H1 (cell line): Measurements from ENCODE around the gene POLR1H. TPM values are rescaled to one million over a fixed set of nuclear protein-coding genes. Genes with fewer than 3 reads are reported as not detected.

Source experiments
- CTCF ChIA-PET: fragments of 300-600 bp; sonication (Branson Sonifier 250); formaldehyde crosslinking; loops from one replicate; lab custom pipeline; 2021; ENCODE audit not compliant: partially characterized antibody; lab: Charles Lee
- POLR2A ChIA-PET: fragments of 300-600 bp; sonication (Branson Sonifier 250); formaldehyde crosslinking; loops from one replicate; lab custom pipeline; 2021; ENCODE audit warnings: inconsistent platforms; ENCODE audit not compliant: partially characterized antibody; lab: Charles Lee
- DNase-seq, 2 experiments: peaks; one replicate each; pipeline versions ENCODE4 v3.0.0 to v3.0.0-alpha.2; 2010 to 2022; ENCODE audit warnings: low spot score in 2 of 2, low read depth in 1 of 2, mixed read lengths in 1 of 2
- FAIRE-seq: peaks from 2 replicates; lab custom pipeline; 2011; peaks lifted over from hg19 to GRCh38; lab: Jason Lieb, UNC
- H2AFZ ChIP-seq: 2 replicates; pipeline ENCODE4 v1.8.1; 2012; ENCODE audit warnings: low read length, inconsistent platforms
- H2AK5ac ChIP-seq: 2 replicates; pipeline ENCODE4 v1.6.1; 2013; ENCODE audit warnings: low read depth, low read length
- H2BK120ac ChIP-seq: replicated peaks from 2 replicates; pipeline ENCODE3; 2013; ENCODE audit warnings: low read depth, low read length, inconsistent platforms
- H2BK12ac ChIP-seq: 2 replicates; pipeline ENCODE4 v1.6.1; 2013; ENCODE audit warnings: low read depth, low read length
- H2BK15ac ChIP-seq: 2 replicates; pipeline ENCODE4 v1.6.1; 2013; ENCODE audit warnings: low read length
- H2BK20ac ChIP-seq: 2 replicates; pipeline ENCODE4 v1.6.1; 2013; ENCODE audit warnings: low read length
- H2BK5ac ChIP-seq: 2 replicates; pipeline ENCODE4 v1.6.1; 2013; ENCODE audit warnings: low read depth, low read length
- H3K14ac ChIP-seq: 2 replicates; pipeline ENCODE4 v1.6.1; 2013; ENCODE audit warnings: inconsistent platforms; ENCODE audit not compliant: insufficient read length
- H3K18ac ChIP-seq: 2 replicates; pipeline ENCODE4 v1.6.1; 2013; ENCODE audit warnings: low read length; ENCODE audit errors: extremely low read depth
- H3K23ac ChIP-seq: 2 replicates; pipeline ENCODE4 v1.6.1; 2013; ENCODE audit warnings: inconsistent platforms; ENCODE audit not compliant: insufficient read length
- H3K23me2 ChIP-seq: 2 replicates; pipeline ENCODE4 v1.6.1; 2013; ENCODE audit warnings: low read depth, low read length
- H3K27ac ChIP-seq: 2 replicates; pipeline ENCODE4 v1.6.1; 2011; ENCODE audit warnings: low read depth, low read length, inconsistent platforms
- H3K27me3 ChIP-seq, 4 experiments: replicated peaks in 1 of 4; 1 replicate in 1 of 4; 2 replicates in 3 of 4; pipeline versions ENCODE4 v1.6.1 to v1.8.1; 2011 to 2013; ENCODE audit warnings: low read length in 3 of 4, mild to moderate bottlenecking in 3 of 4, inconsistent platforms in 2 of 4, mixed read lengths in 2 of 4, moderate library complexity in 1 of 4; ENCODE audit not compliant: control insufficient read depth in 3 of 4, insufficient read depth in 3 of 4; ENCODE audit errors: extremely low read depth in 1 of 4
- H3K36me3 ChIP-seq, 4 experiments: 2 replicates each; pipeline versions ENCODE4 v1.6.1 to v1.8.1; 2011 to 2013; ENCODE audit warnings: mild to moderate bottlenecking in 4 of 4, low read length in 3 of 4, moderate library complexity in 2 of 4, control low read depth in 1 of 4, inconsistent platforms in 1 of 4; ENCODE audit not compliant: insufficient read depth in 4 of 4, control insufficient read depth in 2 of 4
- H3K4ac ChIP-seq: replicated peaks from 2 replicates; pipeline ENCODE3; 2013; ENCODE audit warnings: low read length, low read depth, mixed read lengths, inconsistent platforms; ENCODE audit not compliant: insufficient read length
- H3K4me1 ChIP-seq, 4 experiments: replicated peaks in 1 of 4; 1 replicate in 1 of 4; 2 replicates in 3 of 4; pipeline versions ENCODE4 v1.6.1 to v1.8.1; 2011 to 2013; ENCODE audit warnings: low read length in 3 of 4, inconsistent platforms in 2 of 4, mixed read lengths in 1 of 4; ENCODE audit not compliant: insufficient read depth in 4 of 4, control insufficient read depth in 3 of 4
- H3K4me2 ChIP-seq, 2 experiments: 2 replicates each; pipeline versions ENCODE4 v1.6.1 to v1.8.1; 2011 to 2013; ENCODE audit warnings: low read depth in 2 of 2, low read length in 2 of 2, control low read depth in 1 of 2, inconsistent platforms in 1 of 2, mild to moderate bottlenecking in 1 of 2; ENCODE audit not compliant: insufficient read depth in 1 of 2
- H3K4me3 ChIP-seq, 4 experiments: fragments of 200-600, 300-600 bp in 1 of 4; sonication (generic), shearing (Covaris generic), sonication (Bioruptor Twin) in 1 of 4; 2 replicates each; pipeline versions ENCODE4 v1.5.1 to v1.8.1; 2011 to 2016; ENCODE audit warnings: low read length in 4 of 4, low read depth in 3 of 4, control low read depth in 2 of 4, inconsistent platforms in 2 of 4, mild to moderate bottlenecking in 2 of 4, mixed read lengths in 1 of 4, moderate library complexity in 1 of 4; ENCODE audit not compliant: insufficient read depth in 2 of 4; ENCODE audit errors: extremely low read depth in 1 of 4
- H3K56ac ChIP-seq: replicated peaks from 2 replicates; pipeline ENCODE3; 2013; ENCODE audit warnings: low read depth, mild to moderate bottlenecking, mixed read lengths, low read length, inconsistent platforms; ENCODE audit not compliant: insufficient read length
- H3K79me1 ChIP-seq: 2 replicates; pipeline ENCODE4 v1.6.1; 2013; ENCODE audit warnings: low read depth, low read length, control low read depth
- H3K79me2 ChIP-seq, 2 experiments: 2 replicates each; pipeline versions ENCODE4 v1.6.1 to v1.8.1; 2012 to 2013; ENCODE audit warnings: low read length in 2 of 2, mild to moderate bottlenecking in 2 of 2, inconsistent platforms in 1 of 2; ENCODE audit not compliant: insufficient read depth in 2 of 2, control insufficient read depth in 1 of 2
- H3K9ac ChIP-seq, 4 experiments: replicated peaks in 1 of 4; 1 replicate in 1 of 4; 2 replicates in 3 of 4; pipeline versions ENCODE4 v1.6.1 to v1.8.1; 2011 to 2013; ENCODE audit warnings: low read depth in 3 of 4, low read length in 3 of 4, control low read depth in 2 of 4, mild to moderate bottlenecking in 2 of 4, moderate library complexity in 2 of 4, inconsistent platforms in 1 of 4; ENCODE audit errors: extremely low read depth in 1 of 4
- H3K9me3 ChIP-seq, 2 experiments: 2 replicates each; pipeline versions ENCODE4 v1.6.1 to v1.8.1; 2012 to 2013; ENCODE audit warnings: mild to moderate bottlenecking in 2 of 2, moderate library complexity in 2 of 2, control low read depth in 1 of 2, inconsistent platforms in 1 of 2, low read depth in 1 of 2, low read length in 1 of 2, mixed read lengths in 1 of 2; ENCODE audit not compliant: insufficient read depth in 2 of 2
- H4K20me1 ChIP-seq, 2 experiments: replicated peaks in 1 of 2; 2 replicates each; pipeline versions ENCODE3 to v1.8.1; 2011 to 2013; ENCODE audit warnings: inconsistent platforms in 2 of 2, low read length in 2 of 2, mild to moderate bottlenecking in 1 of 2; ENCODE audit not compliant: insufficient read depth in 2 of 2, control insufficient read depth in 1 of 2
- H4K5ac ChIP-seq: 2 replicates; pipeline ENCODE4 v1.6.1; 2013; ENCODE audit warnings: low read length, low read depth, mixed read lengths, inconsistent platforms; ENCODE audit not compliant: insufficient read length
- H4K8ac ChIP-seq: 2 replicates; pipeline ENCODE4 v1.8.0; 2013; ENCODE audit warnings: mild to moderate bottlenecking, moderate library complexity, low read length, inconsistent platforms; ENCODE audit not compliant: insufficient read depth; ENCODE audit errors: extremely low read depth
- H4K91ac ChIP-seq: replicated peaks from 2 replicates; pipeline ENCODE3; 2013; ENCODE audit warnings: low read length, mixed read lengths, inconsistent platforms; ENCODE audit not compliant: insufficient read length
- KDM4A ChIP-seq: IDR thresholded peaks from one replicate; pipeline ENCODE4 v1.7.1; 2012; ENCODE audit warnings: low read depth, mild to moderate bottlenecking, moderate library complexity, low read length, inconsistent platforms; ENCODE audit not compliant: severe bottlenecking
- PHF8 ChIP-seq: fragments of 200-600 bp; sonication (generic); conservative IDR thresholded peaks from 2 replicates; pipeline ENCODE4 v1.7.1; 2012; ENCODE audit warnings: low read depth, mild to moderate bottlenecking, inconsistent platforms, low read length, moderate library complexity
- RAD21 ChIP-seq, 2 experiments: IDR thresholded peaks in 1 of 2; conservative IDR thresholded peaks in 1 of 2; 2 replicates each; pipeline ENCODE4 v1.6.1; 2011; ENCODE audit warnings: low read depth in 2 of 2, low read length in 2 of 2, improper control_type of control experiment in 1 of 2, inconsistent platforms in 1 of 2, mild to moderate bottlenecking in 1 of 2, moderate library complexity in 1 of 2
- WGBS, 2 experiments: shearing (Covaris generic) in 1 of 2; methylation state at CpG; one replicate each; pipeline versions ENCODE4 v1.1.6 to v1.1.7; 2013 to 2015; ENCODE audit warnings: low lambda C conversion rate in 2 of 2, mixed read lengths in 2 of 2, inconsistent platforms in 1 of 2, low coverage in 1 of 2, missing lambda C conversion rate in 1 of 2; ENCODE audit not compliant: insufficient replicate concordance in 2 of 2, insufficient coverage in 1 of 2, insufficient read length in 1 of 2; ENCODE audit errors: extremely low coverage in 1 of 2, missing lambda C conversion rate in 1 of 2; 5-methylcytosine and 5-hydroxymethylcytosine counted together
- polyA plus RNA-seq, 7 experiments: library from polyadenylated mRNA; depleted of rRNA in 3 of 7; stranded (reverse) in 5 of 7; unstranded in 2 of 7; fragments of >200 nt in 5 of 7; fragments of 200-250 nt in 2 of 7; gene quantifications; 1 replicate in 5 of 7; 2 replicates in 1 of 7; 4 replicates in 1 of 7; pipeline versions ENCODE4 v1.2.1 to v1.2.3, GENCODE V29; 2011 to 2013; ENCODE audit warnings: missing spikeins in 2 of 7, mixed read lengths in 2 of 7
- total RNA-seq: library from RNA; stranded (reverse); fragmentation: NEBNext Ultra II Directional; extraction: Animal tissue kit (Norgen Biotek cat#: 25700); gene quantifications from 2 replicates; pipeline ENCODE4 v1.2.1, GENCODE V29; 2021
- TF ChIP-seq, protein P1 (sequence below), 3 experiments: IDR thresholded peaks; 1 replicate in 2 of 3; 2 replicates in 1 of 3; pipeline versions ENCODE4 v1.5.1 to v1.6.1; 2011; ENCODE audit warnings: low read length in 3 of 3, mild to moderate bottlenecking in 3 of 3, inconsistent platforms in 2 of 3, low read depth in 1 of 3, moderate library complexity in 1 of 3; ENCODE audit not compliant: insufficient read depth in 1 of 3; ENCODE audit errors: control extremely low read depth in 1 of 3

POLR1H gene
- total and polyA plus RNA-seq, 2 of the 8 experiments (the other 6 are each of a cell fraction or from before 2014, with no cell fraction given): 31.5 to 82.2 TPM

GRCh38 chr6:30102970-30103871 is 42.2 kb downstream of the POLR1H start:
- no peak overlapping the region for H3K23ac ChIP-seq
- no peak overlapping the region for H4K91ac ChIP-seq
- ChIA-PET CTCF (interaction anchor here (0.5 to 7.2 kb wide), 47 partner anchors 9 to 407 kb away, joined by 3 to 166 read pairs (median 4); partner anchors contain the start of genes RNF39, TRIM15, TRIM26 and TRIM31), POLR2A (interaction anchor here (0.9 to 2.8 kb wide), 6 partner anchors 23 to 223 kb away, joined by 3 to 17 read pairs (median 3); no protein-coding TSS in a partner anchor)
- 21% methylated on average over 35 of the region's 36 CpGs; no CpG with 5 or more reads in 1 of the 2 experiments for WGBS, 2 experiments
- DNase-seq (peak in 1 of 2 experiments; percentile 88), FAIRE-seq (peak; percentile 7)
- no peak overlapping the region for H3K56ac ChIP-seq
- H4K8ac ChIP-seq: no peak overlapping the region
- H4K5ac ChIP-seq: no peak overlapping the region
- no peak overlapping the region for H2AK5ac ChIP-seq
- no peaks in the 10 kb centered on the region for H3K79me1 ChIP-seq
- no peaks in the 10 kb centered on the region for H3K79me2 ChIP-seq
- no peak overlapping the region for H2BK12ac ChIP-seq
- H2BK120ac ChIP-seq: no peak overlapping the region
- peaks cover 32 to 62% (median 55%) of the 10 kb centered on the region in 4 experiments for H3K27me3 ChIP-seq
- no peak overlapping the region for H2BK20ac ChIP-seq
- no peak overlapping the region; the same call in 1 of the 2 replicates for H2BK15ac ChIP-seq
- H2BK5ac ChIP-seq: no peak overlapping the region
- H3K4me3 ChIP-seq: peak overlapping the region; percentile 34 to 65 (median 58); a peak in 7 of 8 replicates
- no peak overlapping the region for H3K18ac ChIP-seq
- peaks cover 3 to 15% (median 9%) of the 10 kb centered on the region in 4 experiments; a peak in 6 of 7 replicates for H3K4me1 ChIP-seq
- H2AFZ ChIP-seq: peak overlapping the region; percentile 65
- H3K27ac ChIP-seq: no peak overlapping the region
- no peak overlapping the region for H3K4ac ChIP-seq
- H3K4me2 ChIP-seq: peak overlapping the region; percentile 69 to 79
- no peaks in the 10 kb centered on the region for H3K9me3 ChIP-seq
- no peak overlapping the region for H3K9ac ChIP-seq
- H4K20me1 ChIP-seq: no peaks in the 10 kb centered on the region
- peaks cover 10% of the 10 kb centered on the region for H3K23me2 ChIP-seq
- no peak overlapping the region for H3K14ac ChIP-seq
- no peaks in the 10 kb centered on the region for H3K36me3 ChIP-seq
- peak; percentile 90 to 92 for TF ChIP-seq RAD21 (IDR thresholded peaks at IDR 0.05 in 1 of 2, conservative IDR thresholded peaks at IDR 0.05 in 1 of 2; ENCODE audit: low read depth in 2 of 2, low read length in 2 of 2)
- 0 out of 2 replicates have a peak, but pooled peaks have one; percentile 7 for TF ChIP-seq PHF8
- peak; percentile 92 for TF ChIP-seq KDM4A
- TF ChIP-seq, protein P1, sequence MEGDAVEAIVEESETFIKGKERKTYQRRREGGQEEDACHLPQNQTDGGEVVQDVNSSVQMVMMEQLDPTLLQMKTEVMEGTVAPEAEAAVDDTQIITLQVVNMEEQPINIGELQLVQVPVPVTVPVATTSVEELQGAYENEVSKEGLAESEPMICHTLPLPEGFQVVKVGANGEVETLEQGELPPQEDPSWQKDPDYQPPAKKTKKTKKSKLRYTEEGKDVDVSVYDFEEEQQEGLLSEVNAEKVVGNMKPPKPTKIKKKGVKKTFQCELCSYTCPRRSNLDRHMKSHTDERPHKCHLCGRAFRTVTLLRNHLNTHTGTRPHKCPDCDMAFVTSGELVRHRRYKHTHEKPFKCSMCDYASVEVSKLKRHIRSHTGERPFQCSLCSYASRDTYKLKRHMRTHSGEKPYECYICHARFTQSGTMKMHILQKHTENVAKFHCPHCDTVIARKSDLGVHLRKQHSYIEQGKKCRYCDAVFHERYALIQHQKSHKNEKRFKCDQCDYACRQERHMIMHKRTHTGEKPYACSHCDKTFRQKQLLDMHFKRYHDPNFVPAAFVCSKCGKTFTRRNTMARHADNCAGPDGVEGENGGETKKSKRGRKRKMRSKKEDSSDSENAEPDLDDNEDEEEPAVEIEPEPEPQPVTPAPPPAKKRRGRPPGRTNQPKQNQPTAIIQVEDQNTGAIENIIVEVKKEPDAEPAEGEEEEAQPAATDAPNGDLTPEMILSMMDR (IDR thresholded peaks at IDR 0.05; ENCODE audit: control extremely low read depth in 1 of 3, insufficient read depth in 1 of 3, low read depth in 1 of 3, low read length in 3 of 3): peak; percentile 88 to 95 (median 94)
